Measurements from ENCODE around the gene PDZD8. TPM values are rescaled to one million over a fixed set of nuclear protein-coding genes. Genes with fewer than 3 reads are reported as not detected.

Gene PDZD8
- total and polyA plus RNA-seq, 8 donors: 4.6 to 55.9 (median 39.9) TPM

- no peaks in the 10 kb centered on the region for H3K9me3 ChIP-seq
- no peak overlapping the region for H3K4me3 ChIP-seq
- H3K27me3 ChIP-seq: no peaks in the 10 kb centered on the region
- ATAC-seq (no peak), DNase-seq (no peak), FAIRE-seq (no peak)
- 79 to 90% methylated on average over 3 of the region's 3 CpGs for WGBS, 2 donors
- no peaks in the 10 kb centered on the region for H3K4me1 ChIP-seq
- H3K36me3 ChIP-seq: no peaks in the 10 kb centered on the region
- intact Hi-C loops (cut with DNase I): no loop called here
- H3K27ac ChIP-seq: no peak overlapping the region
- TF ChIP-seq CTCF (IDR thresholded peaks at IDR 0.05): no peak
These were observed 117.5 kb downstream of the PDZD8 start for GRCh38 chr10:117257721-117258120.

DNA sequence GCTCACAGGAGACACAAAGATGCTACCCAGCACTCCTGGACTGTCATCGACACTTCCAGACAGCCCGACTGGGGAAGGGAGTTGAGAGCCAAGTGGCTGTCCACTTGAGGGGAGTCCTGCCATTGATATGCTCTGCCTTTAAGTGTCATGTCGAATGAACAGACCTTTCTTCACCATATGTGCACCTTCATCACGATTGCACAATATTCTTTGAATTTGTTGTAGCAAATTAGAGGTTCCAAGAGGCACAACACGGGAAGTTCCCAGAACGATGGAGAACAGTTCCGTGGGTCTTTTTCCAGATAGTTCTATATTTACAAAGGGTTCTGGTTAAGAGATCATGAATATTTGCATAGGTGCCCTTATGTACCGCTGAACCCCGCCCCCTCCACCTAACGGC is 118.3 kb downstream of the PDZD8 start:
- FAIRE-seq (no peak), ATAC-seq (no peak), DNase-seq (no peak)
- no peaks in the 10 kb centered on the region for H3K4me1 ChIP-seq
- H3K36me3 ChIP-seq: no peaks in the 10 kb centered on the region
- no peak for TF ChIP-seq CTCF (IDR thresholded peaks at IDR 0.05)
- no peak overlapping the region for H3K27ac ChIP-seq
- H3K4me3 ChIP-seq: no peak overlapping the region
- intact Hi-C loops (cut with DNase I): no loop called here
- no peaks in the 10 kb centered on the region for H3K27me3 ChIP-seq
- H3K9me3 ChIP-seq: no peaks in the 10 kb centered on the region
- WGBS, 2 donors: 70 to 72% methylated on average over 10 of the region's 10 CpGs

GRCh38 chr10:117255835-117256460 is 119.3 kb downstream of the PDZD8 start:
- intact Hi-C loops (cut with DNase I): no loop called here
- WGBS, 2 donors: 88 to 92% methylated on average over 9 of the region's 9 CpGs

DNA sequence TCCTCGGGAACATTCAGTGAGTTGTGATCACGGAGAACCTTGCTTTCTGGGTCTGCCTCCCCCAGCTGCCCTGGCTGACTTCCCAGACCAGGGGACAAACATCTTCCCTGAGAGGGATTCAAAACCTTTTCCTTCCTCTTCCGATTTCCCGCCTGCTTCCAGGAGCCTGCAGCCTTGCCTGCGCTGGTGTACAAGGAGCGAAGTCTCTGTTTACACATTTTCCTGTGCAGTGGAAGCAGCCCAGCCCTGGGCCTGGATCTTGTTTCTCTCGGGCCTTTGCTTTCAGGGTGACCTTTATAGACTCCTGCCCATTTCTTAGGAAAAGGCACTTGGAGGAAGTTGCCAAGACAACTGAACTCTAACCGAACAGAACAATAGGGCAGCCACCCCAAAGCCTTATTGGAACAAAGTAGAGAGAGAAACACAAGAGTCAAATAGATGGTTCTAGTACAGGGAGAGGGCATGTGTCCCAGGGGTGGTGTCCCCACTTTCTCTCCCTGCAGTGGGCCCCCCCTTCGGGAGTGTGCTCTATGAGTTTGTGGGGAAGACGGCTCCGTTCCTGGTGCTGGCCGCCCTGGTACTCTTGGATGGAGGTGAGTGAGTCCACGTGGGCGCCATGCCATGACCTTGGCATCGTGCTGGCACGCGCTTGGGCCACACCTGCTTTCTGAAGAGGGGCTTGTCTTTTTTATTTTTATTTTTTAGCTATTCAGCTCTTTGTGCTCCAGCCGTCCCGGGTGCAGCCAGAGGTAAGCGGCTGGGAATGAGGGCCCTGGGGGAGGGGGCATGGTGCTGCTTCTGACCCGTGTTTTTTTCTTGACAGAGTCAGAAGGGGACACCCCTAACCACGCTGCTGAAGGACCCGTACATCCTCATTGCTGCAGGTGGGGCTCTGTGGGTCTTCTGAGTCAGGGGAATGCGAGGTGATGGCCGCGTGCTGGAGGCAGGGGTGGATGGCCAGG is 120.2 kb downstream of the PDZD8 start:
- DNase-seq: no peak

More at GRCh38 chr10:117255835-117256460, 119.3 kb downstream of the PDZD8 start:
- Histone ChIP-seq H3K27ac (no peak overlapping the region), H3K9me3 (no peaks in the 10 kb centered on the region), H3K4me3 (no peak overlapping the region), H3K4me1 (no peaks in the 10 kb centered on the region), H3K27me3 (no peaks in the 10 kb centered on the region), H3K36me3 (no peaks in the 10 kb centered on the region)
- ATAC-seq (no peak), FAIRE-seq (no peak), DNase-seq (no peak)
- no peak for TF ChIP-seq CTCF (IDR thresholded peaks at IDR 0.05)

More for the DNA sequence above, 120.2 kb downstream of the PDZD8 start:
- no peak for FAIRE-seq
- TF ChIP-seq CTCF (IDR thresholded peaks at IDR 0.05): no peak
- WGBS, 2 donors: 74 to 82% methylated on average over 26 of the region's 26 CpGs
- H3K27ac ChIP-seq: no peak overlapping the region
- no peaks in the 10 kb centered on the region for H3K36me3 ChIP-seq
- H3K27me3 ChIP-seq: no peaks in the 10 kb centered on the region
- no peak overlapping the region for H3K4me3 ChIP-seq
- no peaks in the 10 kb centered on the region for H3K9me3 ChIP-seq
- no peak for ATAC-seq
- H3K4me1 ChIP-seq: no peaks in the 10 kb centered on the region
- intact Hi-C loops (cut with DNase I): no loop called here

All from pancreas (tissue), 10 donors.